Muscle of leg (tissue), 11 donors: ENCODE data around the gene GPR108. TPM values are rescaled to one million over a fixed set of nuclear protein-coding genes. Genes with fewer than 3 reads are reported as not detected.

Experiments used
- DNase-seq: peaks from one replicate; pipeline ENCODE4 v3.0.0; 2013
- H3K27ac ChIP-seq: one replicate; pipeline ENCODE4 v1.5.1; 2013; ENCODE audit warnings: mild to moderate bottlenecking, low read length, control low read depth
- H3K27me3 ChIP-seq: one replicate; pipeline ENCODE4 v1.6.1; 2013; ENCODE audit warnings: low read length; ENCODE audit not compliant: control insufficient read depth, insufficient read depth
- H3K36me3 ChIP-seq: one replicate; pipeline ENCODE4 v1.6.1; 2013; ENCODE audit warnings: low read length; ENCODE audit not compliant: control insufficient read depth, insufficient read depth
- H3K4me1 ChIP-seq: one replicate; pipeline ENCODE4 v1.6.1; 2013; ENCODE audit warnings: low read length; ENCODE audit not compliant: control insufficient read depth, insufficient read depth
- H3K4me3 ChIP-seq: one replicate; pipeline ENCODE4 v1.5.1; 2013; ENCODE audit warnings: low read length, control low read depth
- H3K9me3 ChIP-seq: replicated peaks from 2 replicates; pipeline ENCODE4 v1.6.1; 2013; ENCODE audit warnings: low read depth, low read length; ENCODE audit not compliant: control insufficient read depth
- WGBS: methylation state at CpG from one replicate; pipeline ENCODE4 v1.1.5; 2013; ENCODE audit warnings: missing lambda C conversion rate; ENCODE audit not compliant: insufficient coverage; 5-methylcytosine and 5-hydroxymethylcytosine counted together
- polyA plus RNA-seq, 8 donors: library from polyadenylated mRNA; unstranded; fragments of 120-200 nt; gene quantifications; one replicate each; pipeline versions ENCODE4 v1.2.1 to v1.2.3, GENCODE V29; 2013; ENCODE audit warnings: inconsistent platforms in 1 of 8, low replicate concordance in 1 of 8; ENCODE audit not compliant: insufficient read length in 8 of 8, insufficient read depth in 1 of 8
- total RNA-seq: library from RNA; stranded (reverse); fragments of 120-200 nt; gene quantifications from one replicate; pipeline ENCODE4 v1.2.4, GENCODE V29; 2013

Gene GPR108
- total and polyA plus RNA-seq, 9 donors = 20.9 to 37.1 (median 25.7) TPM

DNA sequence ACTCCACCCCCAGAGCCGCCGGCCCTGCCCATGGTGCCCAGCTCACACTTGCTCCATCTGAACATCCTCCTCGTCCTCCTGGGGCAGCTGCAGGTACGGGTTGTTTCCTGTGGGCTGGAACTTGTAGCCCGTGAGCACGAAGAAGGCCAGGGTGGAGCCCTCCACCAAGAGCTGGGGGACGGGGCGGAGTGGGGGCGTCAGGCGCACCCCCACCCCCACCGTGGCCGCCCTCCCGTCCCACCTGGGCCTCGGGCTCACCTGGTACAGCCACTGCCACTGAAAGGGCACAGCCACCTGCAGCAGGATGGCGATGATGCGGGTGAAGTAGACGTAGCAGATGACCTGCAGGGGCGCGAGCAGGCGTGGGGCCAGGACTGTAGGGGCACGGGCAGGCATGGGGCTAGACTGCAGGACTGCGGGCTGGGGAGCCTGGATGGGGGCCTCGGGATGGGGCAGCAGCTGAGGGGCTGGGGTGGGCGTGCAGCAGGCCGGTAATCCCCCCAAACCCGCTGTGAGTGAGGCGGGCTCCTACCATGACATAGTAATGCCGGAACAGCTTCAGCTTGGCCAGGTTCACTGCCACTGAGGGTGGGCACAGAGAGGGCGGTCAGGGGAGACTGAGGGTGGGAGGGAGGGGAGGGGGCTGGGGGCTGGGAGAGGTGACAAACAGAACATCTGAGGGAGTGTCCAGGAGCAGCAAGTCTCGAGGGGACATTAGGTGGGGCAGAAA lies 6.3 kb downstream of the GPR108 start:
- Histone ChIP-seq H3K36me3 (peaks cover 28% of the 10 kb centered on the region), H3K27me3 (no peaks in the 10 kb centered on the region), H3K27ac (no peak overlapping the region), H3K4me1 (peaks cover 8% of the 10 kb centered on the region), H3K9me3 (no peaks in the 10 kb centered on the region), H3K4me3 (no peak overlapping the region)
- 86% methylated on average over 24 of the region's 30 CpGs for WGBS
- no peak for DNase-seq

- peaks cover 2% of the 10 kb centered on the region for H3K4me1 ChIP-seq
- no peak overlapping the region for H3K27ac ChIP-seq
- no peak overlapping the region for H3K4me3 ChIP-seq
- WGBS = 34% methylated on average over 14 of the region's 27 CpGs
- no peaks in the 10 kb centered on the region for H3K9me3 ChIP-seq
- H3K36me3 ChIP-seq = peaks cover 28% of the 10 kb centered on the region
- no peak for DNase-seq
- no peaks in the 10 kb centered on the region for H3K27me3 ChIP-seq
These were observed 7.1 kb downstream of the GPR108 start for GRCh38 chr19:6730153-6730804.

GRCh38 chr19:6729573-6730152 lies 7.7 kb downstream of the GPR108 start:
- Histone ChIP-seq H3K36me3 (peaks cover 28% of the 10 kb centered on the region), H3K4me1 (peaks cover 2% of the 10 kb centered on the region), H3K27me3 (no peaks in the 10 kb centered on the region), H3K27ac (no peak overlapping the region), H3K9me3 (no peaks in the 10 kb centered on the region), H3K4me3 (no peak overlapping the region)
- DNase-seq = no peak
- WGBS = 81% methylated on average over 10 of the region's 23 CpGs

DNA sequence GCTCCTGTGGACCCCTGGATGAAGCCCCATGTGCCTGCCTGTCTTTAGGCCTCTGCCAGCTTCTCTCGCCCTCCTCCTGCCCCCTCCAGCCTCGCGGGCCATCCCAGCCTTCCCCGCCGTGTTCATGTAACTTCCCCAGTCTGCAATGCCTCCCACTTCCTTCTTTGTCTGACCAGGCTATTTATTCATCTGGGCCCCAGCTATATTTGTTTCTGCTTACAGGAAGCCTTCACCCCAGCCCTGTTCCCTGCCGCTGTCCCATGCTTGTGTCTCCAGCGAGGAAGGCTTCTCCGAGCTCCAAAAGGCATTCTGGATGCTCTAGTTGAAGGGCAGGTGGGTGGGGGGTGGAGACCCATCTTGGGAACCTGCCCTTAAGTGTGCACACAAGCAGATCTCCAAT lies 9.0 kb downstream of the GPR108 start:
- 50% methylated on average over 8 of the region's 8 CpGs for WGBS
- H3K9me3 ChIP-seq = no peaks in the 10 kb centered on the region
- peaks cover under 1% of the 10 kb centered on the region for H3K4me1 ChIP-seq
- H3K27me3 ChIP-seq = no peaks in the 10 kb centered on the region
- H3K36me3 ChIP-seq = peaks cover 23% of the 10 kb centered on the region
- H3K27ac ChIP-seq = no peak overlapping the region
- no peak overlapping the region for H3K4me3 ChIP-seq
- DNase-seq = peak; percentile 62

GRCh38 chr19:6725513-6726231 lies 11.7 kb downstream of the GPR108 start:
- DNase-seq = no peak
- H3K27ac ChIP-seq = no peak overlapping the region
- no peaks in the 10 kb centered on the region for H3K27me3 ChIP-seq
- H3K4me3 ChIP-seq = no peak overlapping the region
- no peaks in the 10 kb centered on the region for H3K36me3 ChIP-seq
- 90% methylated on average over 11 of the region's 16 CpGs for WGBS
- H3K4me1 ChIP-seq = peaks cover 7% of the 10 kb centered on the region
- H3K9me3 ChIP-seq = no peaks in the 10 kb centered on the region

DNA sequence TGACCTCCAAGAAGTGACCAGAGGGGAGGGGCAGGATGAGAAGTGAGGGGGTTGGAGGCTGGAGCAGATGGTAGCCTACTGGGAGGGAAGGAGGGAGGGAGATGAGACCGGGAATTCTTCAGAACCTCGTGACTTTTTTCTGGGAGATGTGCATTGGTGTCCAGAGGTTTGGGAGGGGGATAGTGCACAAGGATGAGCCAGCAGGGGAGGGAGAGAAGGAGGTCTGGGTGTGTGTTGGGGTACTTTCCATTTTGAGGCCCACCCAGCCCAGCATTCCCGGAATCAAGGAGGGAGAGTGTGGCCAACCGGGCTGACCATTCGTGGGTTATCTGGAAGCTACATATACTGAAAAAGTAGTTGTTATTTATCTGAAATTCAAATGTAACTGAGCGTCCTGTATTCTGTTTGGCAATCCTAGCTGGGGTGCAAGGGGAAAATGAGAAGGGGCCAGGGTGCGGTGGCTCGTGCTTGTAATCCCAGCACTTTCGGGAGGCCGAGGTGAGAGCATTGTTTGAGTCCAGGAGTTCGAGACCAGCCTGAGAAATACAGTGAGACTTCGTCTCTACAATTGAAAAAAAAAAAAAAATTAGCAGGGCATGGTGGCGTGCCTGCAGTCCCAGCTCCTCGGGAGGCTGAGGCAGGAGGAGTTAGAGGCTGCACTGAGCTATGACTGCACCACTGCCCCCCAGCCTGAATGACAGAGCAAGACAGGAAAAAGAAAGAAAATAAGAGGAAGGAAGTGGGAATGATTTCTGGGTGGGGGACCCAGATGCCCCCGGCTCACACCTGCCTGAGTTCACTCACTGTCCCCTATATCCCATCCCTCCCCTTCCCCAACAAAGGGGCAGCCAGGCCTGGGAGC lies 12.5 kb downstream of the GPR108 start:
- Histone ChIP-seq H3K27me3 (no peaks in the 10 kb centered on the region), H3K36me3 (no peaks in the 10 kb centered on the region), H3K9me3 (no peaks in the 10 kb centered on the region), H3K27ac (no peak overlapping the region), H3K4me1 (peaks cover 10% of the 10 kb centered on the region), H3K4me3 (no peak overlapping the region)
- DNase-seq = no peak
- WGBS = 59% methylated on average over 14 of the region's 15 CpGs

- Histone ChIP-seq H3K9me3 (no peaks in the 10 kb centered on the region), H3K27me3 (no peaks in the 10 kb centered on the region), H3K36me3 (no peaks in the 10 kb centered on the region), H3K4me1 (peaks cover 10% of the 10 kb centered on the region), H3K4me3 (no peak overlapping the region), H3K27ac (no peak overlapping the region)
- no peak for DNase-seq
- WGBS = 92% methylated on average over 2 of the region's 5 CpGs
These were observed 13.6 kb downstream of the GPR108 start for GRCh38 chr19:6723738-6724137.

DNA sequence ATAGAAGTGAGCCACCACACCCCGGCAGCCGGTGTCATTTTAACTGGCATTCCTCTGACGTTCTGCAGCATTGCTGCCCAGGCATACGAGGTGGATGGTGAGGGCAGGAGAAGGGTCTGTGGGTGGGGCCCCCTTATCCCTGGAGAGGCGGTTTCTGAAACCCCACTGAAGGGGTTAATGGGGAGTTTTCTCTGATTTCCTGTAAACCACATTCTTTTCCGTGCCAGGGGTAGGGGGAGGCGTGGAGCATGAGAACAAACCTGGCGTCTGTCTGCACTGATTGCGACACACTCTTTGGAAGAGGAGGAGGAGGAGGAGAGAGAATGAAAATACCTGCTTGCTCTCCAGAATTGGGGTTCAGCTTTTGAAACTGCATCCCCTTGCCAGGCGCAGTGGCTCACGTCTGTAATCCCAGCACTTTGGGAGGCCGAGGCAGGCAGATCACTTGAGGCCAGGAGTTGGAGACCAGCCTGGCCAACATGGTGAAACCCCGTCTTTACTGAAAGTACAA lies 14.2 kb downstream of the GPR108 start:
- Histone ChIP-seq H3K27ac (no peak overlapping the region), H3K9me3 (no peaks in the 10 kb centered on the region), H3K36me3 (no peaks in the 10 kb centered on the region), H3K27me3 (no peaks in the 10 kb centered on the region), H3K4me1 (peaks cover 10% of the 10 kb centered on the region), H3K4me3 (no peak overlapping the region)
- DNase-seq = peak; percentile 57
- WGBS = 16% methylated on average over 11 of the region's 13 CpGs

DNA sequence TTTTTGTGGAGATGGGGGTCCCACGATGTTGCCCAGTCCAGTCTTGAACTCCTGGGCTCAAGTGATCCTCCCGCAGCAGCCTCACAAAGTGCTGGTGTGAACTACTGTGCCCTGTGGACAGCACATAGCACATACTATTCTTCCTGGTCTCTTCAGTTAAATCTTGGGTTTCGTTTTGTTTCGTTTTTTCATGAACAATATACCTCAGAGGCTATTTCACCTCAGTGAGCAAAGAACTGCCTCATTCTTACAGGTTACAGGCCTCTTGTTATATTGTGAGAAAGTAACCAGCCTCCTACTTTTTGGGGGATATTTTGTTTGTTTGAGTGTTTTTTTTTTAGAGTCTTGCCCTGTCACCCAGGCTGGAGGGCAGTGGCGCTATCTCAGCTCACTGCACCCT lies 15.6 kb downstream of the GPR108 start:
- no peaks in the 10 kb centered on the region for H3K9me3 ChIP-seq
- no peaks in the 10 kb centered on the region for H3K36me3 ChIP-seq
- no peak overlapping the region for H3K4me3 ChIP-seq
- WGBS = 78% methylated on average over 2 of the region's 5 CpGs
- no peak overlapping the region for H3K27ac ChIP-seq
- H3K27me3 ChIP-seq = no peaks in the 10 kb centered on the region
- no peak for DNase-seq
- peaks cover 10% of the 10 kb centered on the region for H3K4me1 ChIP-seq
